ENCODE data around the gene SNX12.

DNA sequence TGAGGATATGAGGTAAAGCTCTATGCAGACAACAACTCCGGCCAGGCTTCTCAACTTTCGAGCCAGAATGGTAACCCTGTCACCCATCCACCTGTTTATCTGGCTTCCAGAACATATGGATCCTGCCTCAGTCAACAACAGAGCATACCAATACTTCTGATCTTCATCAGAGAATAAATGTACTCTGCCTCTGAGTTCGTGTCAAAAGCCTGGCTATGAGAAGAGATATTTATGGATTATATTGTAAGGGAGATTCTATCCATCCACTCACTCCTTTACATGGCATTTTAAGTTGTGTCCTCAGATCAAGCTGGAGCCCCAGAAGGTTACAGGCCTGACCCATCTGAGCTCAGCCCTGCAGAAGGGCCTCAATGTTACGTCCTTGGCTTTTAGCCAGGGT is 17.8 kb upstream of the SNX12 start:
- TF ChIP-seq, protein P1, sequence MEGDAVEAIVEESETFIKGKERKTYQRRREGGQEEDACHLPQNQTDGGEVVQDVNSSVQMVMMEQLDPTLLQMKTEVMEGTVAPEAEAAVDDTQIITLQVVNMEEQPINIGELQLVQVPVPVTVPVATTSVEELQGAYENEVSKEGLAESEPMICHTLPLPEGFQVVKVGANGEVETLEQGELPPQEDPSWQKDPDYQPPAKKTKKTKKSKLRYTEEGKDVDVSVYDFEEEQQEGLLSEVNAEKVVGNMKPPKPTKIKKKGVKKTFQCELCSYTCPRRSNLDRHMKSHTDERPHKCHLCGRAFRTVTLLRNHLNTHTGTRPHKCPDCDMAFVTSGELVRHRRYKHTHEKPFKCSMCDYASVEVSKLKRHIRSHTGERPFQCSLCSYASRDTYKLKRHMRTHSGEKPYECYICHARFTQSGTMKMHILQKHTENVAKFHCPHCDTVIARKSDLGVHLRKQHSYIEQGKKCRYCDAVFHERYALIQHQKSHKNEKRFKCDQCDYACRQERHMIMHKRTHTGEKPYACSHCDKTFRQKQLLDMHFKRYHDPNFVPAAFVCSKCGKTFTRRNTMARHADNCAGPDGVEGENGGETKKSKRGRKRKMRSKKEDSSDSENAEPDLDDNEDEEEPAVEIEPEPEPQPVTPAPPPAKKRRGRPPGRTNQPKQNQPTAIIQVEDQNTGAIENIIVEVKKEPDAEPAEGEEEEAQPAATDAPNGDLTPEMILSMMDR (IDR thresholded peaks at IDR 0.05; ENCODE audit: low read depth, low read length, missing input control) = no peak
- TF ChIP-seq, protein P2, sequence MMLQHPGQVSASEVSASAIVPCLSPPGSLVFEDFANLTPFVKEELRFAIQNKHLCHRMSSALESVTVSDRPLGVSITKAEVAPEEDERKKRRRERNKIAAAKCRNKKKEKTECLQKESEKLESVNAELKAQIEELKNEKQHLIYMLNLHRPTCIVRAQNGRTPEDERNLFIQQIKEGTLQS (IDR thresholded peaks at IDR 0.05) = no peak
- TF ChIP-seq RXRA (IDR thresholded peaks at IDR 0.05) = no peak
- no peak for TF ChIP-seq GABPA (IDR thresholded peaks at IDR 0.05 in 1 of 2, conservative IDR thresholded peaks at IDR 0.05 in 1 of 2)
- no peak for TF ChIP-seq FOXA1 (IDR thresholded peaks at IDR 0.05)
- no peak for TF ChIP-seq SP1 (IDR thresholded peaks at IDR 0.05)
- TF ChIP-seq, protein P3, sequence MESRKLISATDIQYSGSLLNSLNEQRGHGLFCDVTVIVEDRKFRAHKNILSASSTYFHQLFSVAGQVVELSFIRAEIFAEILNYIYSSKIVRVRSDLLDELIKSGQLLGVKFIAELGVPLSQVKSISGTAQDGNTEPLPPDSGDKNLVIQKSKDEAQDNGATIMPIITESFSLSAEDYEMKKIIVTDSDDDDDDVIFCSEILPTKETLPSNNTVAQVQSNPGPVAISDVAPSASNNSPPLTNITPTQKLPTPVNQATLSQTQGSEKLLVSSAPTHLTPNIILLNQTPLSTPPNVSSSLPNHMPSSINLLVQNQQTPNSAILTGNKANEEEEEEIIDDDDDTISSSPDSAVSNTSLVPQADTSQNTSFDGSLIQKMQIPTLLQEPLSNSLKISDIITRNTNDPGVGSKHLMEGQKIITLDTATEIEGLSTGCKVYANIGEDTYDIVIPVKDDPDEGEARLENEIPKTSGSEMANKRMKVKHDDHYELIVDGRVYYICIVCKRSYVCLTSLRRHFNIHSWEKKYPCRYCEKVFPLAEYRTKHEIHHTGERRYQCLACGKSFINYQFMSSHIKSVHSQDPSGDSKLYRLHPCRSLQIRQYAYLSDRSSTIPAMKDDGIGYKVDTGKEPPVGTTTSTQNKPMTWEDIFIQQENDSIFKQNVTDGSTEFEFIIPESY (IDR thresholded peaks at IDR 0.05) = no peak

Measured in liver (tissue), 3 donors.